HG02938 (cell line): Measurements from ENCODE around the gene CLDN19.
A peak's percentile ranks its signal among the peaks of the same experiment; 100 is the strongest.

Experiments
- ATAC-seq: cut with Tn5 transposase; IDR thresholded peaks from one replicate; pipeline ENCODE4 v1.9.1; 2021; ENCODE audit warnings: mild to moderate bottlenecking, moderate library complexity; ENCODE audit not compliant: unreplicated experiment

CLDN19 gene, protein sequence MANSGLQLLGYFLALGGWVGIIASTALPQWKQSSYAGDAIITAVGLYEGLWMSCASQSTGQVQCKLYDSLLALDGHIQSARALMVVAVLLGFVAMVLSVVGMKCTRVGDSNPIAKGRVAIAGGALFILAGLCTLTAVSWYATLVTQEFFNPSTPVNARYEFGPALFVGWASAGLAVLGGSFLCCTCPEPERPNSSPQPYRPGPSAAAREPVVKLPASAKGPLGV

GRCh38 chr1:42739753-42740700, at the start of gene CLDN19:
TSS of gene CLDN19 (minus strand) at chr1:42740236. CDS start at chr1:42740063, 173 bp downstream.
- no peak for ATAC-seq

GRCh38 chr1:42788021-42788420, 48.0 kb upstream of the CLDN19 start:
- ATAC-seq: no peak

DNA sequence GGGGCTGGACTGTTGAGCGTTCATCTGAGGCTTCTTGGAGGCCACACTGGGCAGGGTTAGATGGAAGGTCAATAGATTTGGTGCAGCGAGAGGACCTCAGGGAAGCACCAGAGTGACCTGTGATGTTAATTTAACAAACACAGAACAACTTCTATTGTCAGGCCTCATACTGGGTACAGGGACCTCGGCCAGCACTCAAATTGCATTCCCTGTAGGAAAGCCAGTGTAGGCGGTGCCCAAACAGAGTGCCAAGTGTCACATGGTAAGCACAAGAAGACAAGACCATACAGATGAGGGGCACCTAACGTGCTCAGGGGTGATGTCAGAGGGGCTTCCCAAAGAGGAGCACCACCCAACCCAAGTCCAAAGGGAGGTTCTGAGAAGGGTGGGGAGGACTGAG, 46.1 kb upstream of the CLDN19 start:
- ATAC-seq: no peak

DNA sequence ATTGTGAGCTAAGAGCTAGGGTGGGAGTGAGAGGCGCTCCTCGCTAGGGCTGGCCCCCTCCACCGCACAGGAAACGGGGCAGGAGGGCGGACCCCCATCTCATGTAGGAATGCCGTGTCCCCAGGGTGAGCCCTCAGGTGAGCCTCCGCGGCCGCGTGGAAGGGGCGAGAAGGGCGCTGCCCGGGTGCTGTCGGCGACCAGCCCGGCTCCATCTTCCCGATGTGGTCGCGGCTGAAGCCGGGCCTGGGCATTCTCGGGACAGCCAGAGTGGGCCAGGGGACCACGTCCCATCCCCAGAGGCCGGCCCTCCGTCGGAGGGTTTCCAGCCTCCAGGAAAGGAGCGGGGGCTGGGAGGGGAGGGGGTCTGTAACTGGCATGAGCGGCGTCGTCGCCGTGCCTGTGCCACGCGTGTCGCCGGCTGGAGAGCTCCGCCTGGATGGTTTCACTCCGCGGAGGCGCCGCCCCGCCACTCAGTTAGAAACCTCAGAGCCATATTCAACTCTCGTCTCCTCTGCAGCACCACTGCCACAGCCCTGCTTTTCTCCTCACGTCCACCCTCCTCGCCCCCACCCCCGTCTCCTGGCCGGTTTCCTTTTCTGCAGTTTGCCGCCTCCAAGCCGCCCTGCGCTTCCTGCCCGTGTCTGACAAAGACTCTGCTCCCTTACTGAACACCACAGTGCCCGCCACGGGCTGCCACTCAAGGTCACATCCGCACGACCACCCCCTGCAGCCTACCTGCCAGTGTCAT, 45.1 kb upstream of the CLDN19 start, which contains the start of gene TMEM269:
TMEM269 (plus strand) TSS at position 46 of the 748 bp plus-strand sequence. CDS start 4,903 bp downstream, outside the sequence.
- ATAC-seq: no peak

DNA sequence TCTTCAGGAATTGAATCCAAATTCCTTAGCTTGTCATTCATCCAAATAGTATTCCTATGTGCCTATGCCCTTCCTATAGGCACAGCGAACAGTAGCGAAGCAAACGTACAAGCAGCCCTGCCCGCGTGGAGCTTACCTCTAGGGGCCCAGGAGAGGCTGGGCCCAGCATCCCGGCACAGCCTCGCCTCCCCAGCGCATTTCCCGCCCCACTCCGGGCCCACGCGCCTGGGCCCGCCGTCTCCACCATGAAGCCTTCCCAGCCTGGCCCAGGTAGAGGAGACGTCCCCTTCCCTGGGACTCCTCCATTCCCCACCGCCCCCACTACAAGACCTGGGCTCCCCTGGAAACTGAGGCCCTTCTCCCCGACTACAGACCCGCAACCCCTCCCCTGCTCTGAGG, 44.5 kb upstream of the CLDN19 start:
- ATAC-seq: no peak

- ATAC-seq: no peak
Observed at GRCh38 chr1:42783092-42783491, 43.1 kb upstream of the CLDN19 start.

DNA sequence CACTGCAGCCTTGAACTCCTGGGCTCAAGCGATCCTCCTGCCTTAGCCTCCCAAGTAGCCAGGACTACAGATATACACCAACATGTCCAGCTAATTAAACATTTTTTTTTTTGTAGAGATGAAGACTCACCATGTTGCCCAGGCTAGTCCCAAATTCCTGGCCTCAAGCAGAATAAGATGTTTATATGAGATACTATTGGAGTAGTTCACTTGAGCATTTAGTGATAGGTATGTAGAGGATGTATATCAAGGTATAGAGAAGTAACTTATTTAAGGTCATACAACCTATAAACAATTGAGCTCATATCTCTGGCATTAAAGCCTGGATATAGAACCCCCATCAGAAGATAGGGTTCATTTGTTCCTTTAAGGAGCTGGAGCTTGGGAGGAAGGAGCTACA, 40.1 kb upstream of the CLDN19 start:
- ATAC-seq: no peak

DNA sequence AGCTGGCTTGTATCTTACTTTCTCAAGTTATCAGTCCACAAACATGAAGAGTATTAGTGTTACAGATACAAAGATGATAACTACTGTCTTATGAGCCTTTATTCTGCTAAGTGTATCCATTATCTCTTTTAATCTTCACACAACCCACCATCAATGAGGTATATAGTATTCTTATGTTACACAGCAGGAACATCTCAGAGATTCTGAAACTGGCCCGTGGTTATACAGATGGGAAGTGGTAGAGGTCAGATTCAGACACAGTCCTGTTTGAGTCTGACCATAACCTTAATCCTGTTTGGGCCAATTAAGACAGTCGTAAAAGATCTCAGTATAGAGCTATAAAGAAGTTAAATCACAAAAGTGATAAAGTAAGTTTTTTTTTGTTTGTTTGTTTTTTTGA, 39.7 kb upstream of the CLDN19 start:
- no peak for ATAC-seq

DNA sequence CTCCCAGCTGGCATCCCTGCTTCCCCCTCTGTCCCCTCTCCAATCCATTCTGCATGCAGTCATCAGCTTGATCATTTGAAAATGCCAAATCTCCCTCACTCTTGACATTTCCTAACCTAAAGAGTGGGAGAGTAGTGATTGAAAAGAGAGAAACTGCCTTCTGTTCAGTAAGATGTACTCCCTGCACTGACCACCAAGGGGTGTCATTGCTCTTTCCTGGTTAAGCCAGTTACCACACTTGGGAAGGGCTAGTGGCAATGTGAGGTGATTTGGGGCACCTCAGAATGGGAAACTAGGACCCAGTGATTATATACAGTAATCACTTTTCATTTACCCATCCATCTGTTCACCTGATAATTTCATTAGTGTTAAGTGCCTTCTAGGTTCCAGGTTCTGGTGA, 37.8 kb upstream of the CLDN19 start:
- ATAC-seq: no peak

GRCh38 chr1:42776502-42776901, 36.5 kb upstream of the CLDN19 start:
- ATAC-seq: no peak

DNA sequence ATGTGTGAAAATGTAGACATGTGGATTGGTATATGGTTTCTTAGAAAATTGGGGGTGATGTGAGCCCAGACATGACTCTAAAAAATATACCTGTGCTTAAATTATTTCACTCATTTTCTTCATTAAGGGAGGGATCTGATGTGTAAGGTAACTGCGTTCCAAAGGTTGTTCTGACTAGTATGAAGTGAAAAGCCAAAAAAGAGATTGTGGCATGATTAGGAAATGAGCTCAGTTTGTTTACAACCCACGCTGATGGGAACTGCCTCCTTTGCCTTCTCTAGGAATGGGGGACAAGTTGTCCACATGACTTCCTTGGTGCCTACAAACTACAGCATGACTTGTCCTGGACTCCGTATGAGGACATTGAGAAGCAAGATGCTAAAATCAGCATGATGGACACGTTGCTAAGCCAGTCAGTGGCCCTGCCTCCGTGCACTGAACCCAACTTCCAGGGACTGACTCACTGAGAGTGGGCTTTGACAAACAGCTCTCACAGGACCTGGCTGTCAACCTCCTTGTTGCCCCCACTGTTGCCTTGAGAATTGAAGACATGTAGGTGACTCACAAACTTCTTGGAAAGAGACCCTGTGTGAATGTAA, 35.0 kb upstream of the CLDN19 start:
- no peak for ATAC-seq

DNA sequence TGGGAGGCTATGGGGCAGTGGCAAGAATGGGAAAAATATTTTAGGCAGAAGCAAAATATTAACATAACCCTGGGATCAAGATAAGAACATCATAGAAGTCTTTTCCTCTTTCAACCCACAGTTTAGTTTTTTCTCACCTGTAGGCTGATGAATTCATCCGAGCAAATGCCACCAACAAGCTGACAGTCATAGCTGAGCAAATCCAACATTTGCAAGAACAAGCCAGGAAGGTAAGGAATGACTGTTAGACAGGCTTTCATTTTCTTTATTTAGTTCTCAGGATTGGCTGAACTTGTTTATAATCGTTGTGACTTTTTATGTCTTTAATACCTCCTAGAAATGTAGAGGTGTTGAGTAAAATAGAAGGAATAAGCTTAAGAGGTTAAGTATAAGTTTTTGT, 33.4 kb upstream of the CLDN19 start:
- ATAC-seq: no peak

GRCh38 chr1:42769811-42770210, 29.8 kb upstream of the CLDN19 start:
- no peak for ATAC-seq

- ATAC-seq: no peak
Observed at GRCh38 chr1:42768172-42768571, 28.1 kb upstream of the CLDN19 start.

GRCh38 chr1:42767510-42768000, 27.5 kb upstream of the CLDN19 start:
- ATAC-seq: peak; percentile 13

DNA sequence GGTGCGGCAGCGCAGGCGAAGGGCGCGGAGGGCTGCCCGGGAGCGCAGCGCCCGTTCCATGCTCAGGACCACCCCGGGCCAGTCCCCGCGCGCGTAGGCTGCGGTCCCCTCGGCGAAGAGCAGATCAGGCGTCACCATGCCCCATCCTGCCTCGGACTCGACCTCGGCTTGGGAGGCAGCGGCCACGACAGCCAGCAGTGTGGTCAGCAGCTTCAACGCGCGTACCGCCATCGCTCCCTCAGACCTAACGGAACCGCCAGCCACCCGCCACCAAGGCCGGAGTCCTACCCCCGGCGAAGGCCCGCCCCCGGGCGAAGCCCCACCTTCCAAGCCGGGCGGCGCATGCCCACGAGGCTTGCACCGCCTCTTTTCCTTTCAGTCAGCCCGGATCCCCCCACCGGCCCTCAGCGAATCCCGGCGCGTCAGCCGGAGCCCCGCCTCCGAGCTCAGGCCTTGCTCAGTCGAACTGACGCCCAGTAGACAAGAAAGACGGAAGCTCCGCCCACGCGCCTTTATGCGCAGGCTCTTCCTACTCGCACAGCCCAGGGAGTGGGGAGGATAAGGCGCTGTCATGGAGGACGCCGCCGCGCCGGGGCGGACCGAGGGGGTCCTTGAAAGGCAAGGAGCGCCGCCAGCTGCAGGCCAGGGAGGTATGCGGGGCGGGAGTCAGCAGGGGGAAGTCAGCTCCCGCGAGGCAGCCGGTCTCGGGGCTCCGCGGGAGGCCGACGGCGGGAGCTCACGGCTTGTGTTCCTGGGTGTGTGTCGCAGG, 26.9 kb upstream of the CLDN19 start, which contains the start of the genes C1orf50 and P3H1:
C1orf50 (plus strand) TSS at position 509 of the 769 bp plus-strand sequence; CDS start at position 572, 63 bp downstream.
P3H1 (minus strand) TSS at position 288 of the 769 bp plus-strand sequence; CDS start at position 231, 57 bp downstream.
- peak; percentile 85 for ATAC-seq

DNA sequence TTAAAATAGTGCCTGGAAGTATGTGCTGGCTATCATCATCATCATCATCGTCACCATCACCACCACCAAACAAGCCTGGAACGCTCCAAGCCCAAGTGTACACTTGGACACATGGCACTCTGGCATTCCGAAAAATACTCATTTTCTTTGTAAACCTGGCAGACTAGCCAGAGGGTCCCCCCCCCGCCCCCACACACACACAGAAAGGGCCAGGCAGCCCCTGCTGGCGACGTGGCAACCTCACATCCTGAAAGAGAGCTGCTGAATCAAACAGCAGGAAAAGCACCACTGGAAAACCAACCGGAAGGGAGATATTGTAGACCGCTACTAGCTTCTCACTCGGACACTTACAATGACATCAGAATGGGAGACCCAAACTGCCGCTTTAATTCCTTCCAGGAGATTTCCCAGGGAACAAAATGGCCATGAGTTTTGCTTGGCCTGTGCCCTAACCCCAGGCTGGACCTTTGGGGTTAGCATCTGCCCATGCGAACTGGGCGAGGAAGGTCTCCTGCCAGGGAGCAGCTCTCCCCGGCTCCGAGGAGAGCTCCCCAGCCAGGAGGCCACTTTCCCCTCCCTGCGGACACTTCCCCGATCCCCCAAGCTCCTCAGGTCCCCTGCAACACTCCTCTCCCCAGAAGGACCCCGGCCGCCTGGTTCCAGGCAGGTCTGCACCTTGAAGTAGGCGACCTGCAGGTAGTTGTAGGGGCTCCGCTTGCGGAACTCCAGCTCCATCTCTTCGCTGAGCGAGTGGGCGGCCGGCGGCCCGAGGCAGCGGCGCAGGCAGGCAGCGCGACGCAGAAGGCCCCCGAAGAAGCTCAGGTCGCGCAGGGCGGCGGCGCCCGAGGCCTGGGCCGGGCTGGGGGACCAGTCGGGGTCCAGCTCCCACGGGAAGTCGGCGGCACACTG, 26.1 kb upstream of the CLDN19 start:
- peak; percentile 21 for ATAC-seq

- no peak for ATAC-seq
Observed at GRCh38 chr1:42765269-42765668, 25.2 kb upstream of the CLDN19 start.

- ATAC-seq: no peak
Observed at GRCh38 chr1:42762269-42762668, 22.2 kb upstream of the CLDN19 start.
